ENCODE measurements around the gene PLCB4. TPM values are rescaled to one million over a fixed set of nuclear protein-coding genes. Genes with fewer than 3 reads are reported as not detected.

PLCB4 gene
- polyA plus RNA-seq, 3 donors, result not detected

GRCh38 chr20:9363673-9364072, 294.8 kb downstream of the PLCB4 start:
- WGBS (ENCODE audit: insufficient coverage), result no CpG with 5 or more reads among the region's 2 CpGs
- H3K27me3 Mint-ChIP-seq (ENCODE audit: low read depth in 3 of 3), result peaks cover 0 to 1% (median 0%) of the 10 kb centered on the region in 3 donors

GRCh38 chr20:9367328-9367727, 298.4 kb downstream of the PLCB4 start:
- Mint-ChIP-seq H3K4me3 (no peak overlapping the region), H3K4me1 (no peaks in the 10 kb centered on the region), H3K27ac (no peak overlapping the region), H3K27me3 (ENCODE audit: low read depth in 3 of 3) (no peaks in the 10 kb centered on the region), H3K9me3 (peaks cover 0 to 1% (median 0%) of the 10 kb centered on the region in 7 donors), H3K36me3 (no peaks in the 10 kb centered on the region)
- H3K27me3 ChIP-seq (ENCODE audit: control insufficient read depth in 2 of 2, insufficient read depth in 2 of 2, low read length in 2 of 2), result no peaks in the 10 kb centered on the region
- no peak overlapping the region for H3K4me2 ChIP-seq (replicated peaks; ENCODE audit: extremely low read depth, low read length, poor library complexity, severe bottlenecking)
- no peak for DNase-seq
- no peak overlapping the region for H3K4me3 ChIP-seq (replicated peaks in 1 of 3; ENCODE audit: low read depth in 2 of 3, low read length in 3 of 3)
- H3K9ac ChIP-seq (ENCODE audit: insufficient read depth, low read length, poor library complexity, severe bottlenecking), result no peak overlapping the region
- no peak overlapping the region for H3K27ac ChIP-seq (ENCODE audit: low read depth in 1 of 2, low read length in 2 of 2)
- intact Hi-C loops (cut with micrococcal nuclease), result no loop called here
- no peak for TF ChIP-seq CTCF (IDR thresholded peaks at IDR 0.05)
- no peak overlapping the region for H2AFZ ChIP-seq (ENCODE audit: insufficient read depth, low read depth, low read length, poor library complexity, severe bottlenecking)
- H3K79me2 ChIP-seq (ENCODE audit: insufficient read depth, low read length), result no peaks in the 10 kb centered on the region
- H3K4me1 ChIP-seq (ENCODE audit: control insufficient read depth in 1 of 2, insufficient read depth in 2 of 2, low read length in 2 of 2), result no peaks in the 10 kb centered on the region
- H3K36me3 ChIP-seq (replicated peaks in 1 of 2; ENCODE audit: control insufficient read depth in 1 of 2, insufficient read depth in 2 of 2, low read length in 2 of 2), result no peaks in the 10 kb centered on the region
- H3K9me3 ChIP-seq (replicated peaks in 1 of 2; ENCODE audit: control insufficient read depth in 1 of 2, insufficient read depth in 1 of 2, low read length in 2 of 2), result no peaks in the 10 kb centered on the region
- H4K20me1 ChIP-seq (ENCODE audit: insufficient read depth, low read length), result no peaks in the 10 kb centered on the region

More at GRCh38 chr20:9363673-9364072, 294.8 kb downstream of the PLCB4 start:
- Mint-ChIP-seq H3K36me3 (no peaks in the 10 kb centered on the region), H3K4me3 (no peak overlapping the region), H3K27ac (no peak overlapping the region), H3K9me3 (peaks cover 0 to 1% (median 0%) of the 10 kb centered on the region in 7 donors), H3K4me1 (no peaks in the 10 kb centered on the region)
- Histone ChIP-seq H2AFZ (ENCODE audit: insufficient read depth, low read depth, low read length, poor library complexity, severe bottlenecking) (no peak overlapping the region), H3K27ac (ENCODE audit: low read depth in 1 of 2, low read length in 2 of 2) (no peak overlapping the region), H3K4me2 (replicated peaks; ENCODE audit: extremely low read depth, low read length, poor library complexity, severe bottlenecking) (no peak overlapping the region), H3K79me2 (ENCODE audit: insufficient read depth, low read length) (no peaks in the 10 kb centered on the region), H3K9ac (ENCODE audit: insufficient read depth, low read length, poor library complexity, severe bottlenecking) (no peak overlapping the region), H4K20me1 (ENCODE audit: insufficient read depth, low read length) (no peaks in the 10 kb centered on the region), H3K4me1 (ENCODE audit: control insufficient read depth in 1 of 2, insufficient read depth in 2 of 2, low read length in 2 of 2) (no peaks in the 10 kb centered on the region), H3K9me3 (replicated peaks in 1 of 2; ENCODE audit: control insufficient read depth in 1 of 2, insufficient read depth in 1 of 2, low read length in 2 of 2) (no peaks in the 10 kb centered on the region), H3K4me3 (replicated peaks in 1 of 3; ENCODE audit: low read depth in 2 of 3, low read length in 3 of 3) (no peak overlapping the region), H3K36me3 (replicated peaks in 1 of 2; ENCODE audit: control insufficient read depth in 1 of 2, insufficient read depth in 2 of 2, low read length in 2 of 2) (no peaks in the 10 kb centered on the region), H3K27me3 (ENCODE audit: control insufficient read depth in 2 of 2, insufficient read depth in 2 of 2, low read length in 2 of 2) (no peaks in the 10 kb centered on the region)
- intact Hi-C loops (cut with micrococcal nuclease), result no loop called here
- no peak for DNase-seq
- TF ChIP-seq CTCF (IDR thresholded peaks at IDR 0.05), result no peak

Measured in CD14-positive monocyte (primary cell).